Esophagus squamous epithelium (tissue), 4 donors: ENCODE measurements around the gene DXO.

Experiments used
- CTCF ChIP-seq, 6 experiments: fragments of 450-650 bp in 4 of 6; fragments of 200-600 bp in 2 of 6; sonication (generic) in 2 of 6; IDR thresholded peaks; one replicate each; pipeline ENCODE4 v1.5.1; 2016 to 2019; ENCODE audit warnings: antibody characterized with exemption in 6 of 6, mild to moderate bottlenecking in 4 of 6, moderate library complexity in 4 of 6
- POLR2A ChIP-seq, 4 donors: fragments of 450-650 bp; IDR thresholded peaks; one replicate each; pipeline ENCODE4 v1.6.1; 2017; ENCODE audit warnings: antibody characterized with exemption in 4 of 4, mild to moderate bottlenecking in 4 of 4, moderate library complexity in 3 of 4

DNA sequence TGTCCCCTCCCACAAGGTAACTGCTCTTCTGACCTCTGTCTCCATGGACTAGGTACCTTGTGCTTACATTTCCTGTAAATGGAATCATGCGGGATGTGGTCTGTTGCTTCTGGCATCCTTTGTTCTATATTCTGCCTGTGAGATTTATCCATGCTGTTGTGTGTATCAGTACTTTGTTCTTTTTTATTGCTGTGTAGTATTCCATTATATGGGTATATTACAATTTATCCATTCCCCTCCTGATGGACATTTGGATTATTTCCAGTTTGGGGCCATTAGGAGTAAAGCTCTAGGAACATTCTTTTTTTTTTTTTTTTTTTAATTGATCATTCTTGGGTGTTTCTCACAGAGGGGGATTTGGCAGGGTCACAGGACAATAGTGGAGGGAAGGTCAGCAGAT, 41.0 kb downstream of the DXO start:
- no peak for TF ChIP-seq CTCF (IDR thresholded peaks at IDR 0.05)
- TF ChIP-seq POLR2A (IDR thresholded peaks at IDR 0.05) = no peak
